Activated T-cell treated with anti-CD3 and anti-CD28 coated beads for 48 hours (primary cell): ENCODE data around the gene CLOCK.

Experiments used
- DNase-seq: peaks from one replicate; pipeline ENCODE4 v3.0.0-alpha.2; 2020; ENCODE audit warnings: low read depth

The CLOCK gene

GRCh38 chr4:55475394-55476243, 71.1 kb downstream of the CLOCK start:
- no peak for DNase-seq

- no peak for DNase-seq
These were observed 76.7 kb downstream of the CLOCK start for GRCh38 chr4:55469979-55470378.

- DNase-seq, result no peak
These were observed 78.0 kb downstream of the CLOCK start for GRCh38 chr4:55468724-55469123.

GRCh38 chr4:55466001-55466400, 80.7 kb downstream of the CLOCK start:
- DNase-seq, result no peak

- no peak for DNase-seq
These were observed 88.1 kb downstream of the CLOCK start for GRCh38 chr4:55458611-55459010.

GRCh38 chr4:55458164-55458563, 88.5 kb downstream of the CLOCK start:
- no peak for DNase-seq

- DNase-seq, result no peak
These were observed 96.1 kb downstream of the CLOCK start for GRCh38 chr4:55450566-55450965.

- no peak for DNase-seq
These were observed 98.9 kb downstream of the CLOCK start for GRCh38 chr4:55447831-55448230.

GRCh38 chr4:55447108-55447708, 99.5 kb downstream of the CLOCK start:
- no peak for DNase-seq

- no peak for DNase-seq
These were observed 100.2 kb downstream of the CLOCK start for GRCh38 chr4:55446578-55446922.

GRCh38 chr4:55445921-55446577, 100.7 kb downstream of the CLOCK start:
- DNase-seq, result no peak

GRCh38 chr4:55444827-55445226, 101.9 kb downstream of the CLOCK start:
- no peak for DNase-seq

- DNase-seq, result no peak
These were observed 104.2 kb downstream of the CLOCK start for GRCh38 chr4:55442541-55442940.

GRCh38 chr4:55440786-55441185, 105.9 kb downstream of the CLOCK start:
- no peak for DNase-seq

- DNase-seq, result no peak
These were observed 107.7 kb downstream of the CLOCK start for GRCh38 chr4:55439023-55439422.

- no peak for DNase-seq
These were observed 108.4 kb downstream of the CLOCK start for GRCh38 chr4:55438314-55438713.

GRCh38 chr4:55437823-55438222, 108.9 kb downstream of the CLOCK start:
- DNase-seq, result no peak

- no peak for DNase-seq
These were observed 109.3 kb downstream of the CLOCK start for GRCh38 chr4:55437356-55437796.

- DNase-seq, result peak; percentile 12
These were observed 111.4 kb downstream of the CLOCK start for GRCh38 chr4:55435141-55435841.

- no peak for DNase-seq
These were observed 114.9 kb downstream of the CLOCK start for GRCh38 chr4:55431710-55432336.

GRCh38 chr4:55424791-55425190, 121.9 kb downstream of the CLOCK start:
- DNase-seq, result no peak

GRCh38 chr4:55416176-55416575, 130.5 kb downstream of the CLOCK start:
- no peak for DNase-seq
